HG03139 (cell line): ENCODE results near the gene TSC22D1.

Experiments
- ATAC-seq: cut with Tn5 transposase; IDR thresholded peaks from one replicate; pipeline ENCODE4 v1.9.1; 2021; ENCODE audit not compliant: unreplicated experiment

The TSC22D1 gene

DNA sequence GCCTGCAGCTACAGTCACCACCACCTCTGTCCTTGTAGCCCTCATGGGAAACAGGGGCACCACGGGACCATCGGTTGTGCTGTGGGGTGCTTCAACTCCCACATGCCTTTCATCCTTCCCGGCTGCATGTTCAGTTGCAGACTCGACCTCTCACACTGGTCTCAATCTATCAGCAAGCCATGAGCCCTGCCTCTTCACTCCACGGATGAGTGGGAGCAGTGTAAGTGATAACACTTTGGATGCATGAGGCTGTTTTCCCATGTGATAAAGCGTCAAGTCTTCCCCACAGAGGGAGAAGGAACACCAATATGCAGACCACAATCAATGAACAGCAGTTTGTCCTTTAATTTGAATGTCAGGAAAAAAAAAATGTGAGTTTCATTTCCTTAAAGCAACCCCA, 190.3 kb downstream of the TSC22D1 start:
- ATAC-seq: no peak

DNA sequence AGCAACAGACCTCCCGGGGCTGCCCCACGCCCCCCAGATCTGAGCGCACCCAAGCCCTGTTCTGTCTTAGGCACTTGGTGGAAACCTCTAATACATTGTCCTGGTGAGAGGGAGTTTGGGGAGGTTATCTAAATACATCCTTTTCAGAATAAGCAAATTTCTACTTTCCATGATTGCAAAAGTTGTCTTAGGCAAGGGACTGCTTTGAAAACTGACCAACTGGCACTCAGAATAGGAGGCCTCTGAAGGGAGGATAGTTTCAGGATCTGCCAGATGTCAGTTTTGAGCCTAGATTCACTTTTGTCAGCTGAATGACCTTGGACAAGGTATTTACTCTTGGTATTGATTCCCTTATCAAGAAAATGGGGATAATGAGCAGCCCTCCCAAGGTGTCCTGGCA, 190.7 kb downstream of the TSC22D1 start:
- ATAC-seq: no peak

DNA sequence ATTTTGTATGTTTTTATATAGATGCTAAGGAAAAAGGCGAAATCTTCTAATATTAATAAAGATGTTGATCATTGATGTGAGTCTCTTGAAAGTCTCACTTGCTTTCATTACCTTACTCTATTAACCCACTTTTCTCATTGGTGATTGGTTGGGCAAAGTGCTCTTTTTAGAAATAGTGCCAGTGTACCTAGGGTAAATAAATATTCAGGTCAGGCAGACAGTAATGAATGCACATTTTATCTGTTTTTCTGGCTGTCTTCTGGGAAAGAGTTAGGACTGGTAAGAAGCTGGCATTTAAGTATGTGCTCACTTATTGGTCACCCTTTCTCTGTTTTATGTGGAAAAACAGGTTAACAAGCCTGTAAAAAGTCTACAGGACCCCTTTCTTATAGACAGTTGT, 191.4 kb downstream of the TSC22D1 start:
- no peak for ATAC-seq

DNA sequence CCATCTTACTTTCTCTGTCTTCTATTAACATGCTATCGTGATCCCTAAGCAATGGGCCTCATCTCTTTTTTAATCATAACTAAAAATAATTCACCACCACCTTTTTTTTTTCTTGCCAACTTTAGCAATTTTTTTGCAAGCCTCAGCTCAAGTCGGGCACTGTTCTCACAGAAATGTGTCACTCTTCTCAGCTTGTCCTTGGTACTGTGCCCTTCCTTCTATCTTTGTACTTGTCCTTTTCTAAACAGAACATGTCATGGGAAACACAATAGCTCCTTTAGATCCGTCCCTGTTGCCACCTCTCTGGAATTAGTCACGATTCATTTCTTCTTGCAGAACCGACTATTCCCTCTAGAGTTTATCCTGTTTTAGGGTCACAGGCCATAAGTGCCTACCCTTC, 192.2 kb downstream of the TSC22D1 start:
- ATAC-seq: no peak

DNA sequence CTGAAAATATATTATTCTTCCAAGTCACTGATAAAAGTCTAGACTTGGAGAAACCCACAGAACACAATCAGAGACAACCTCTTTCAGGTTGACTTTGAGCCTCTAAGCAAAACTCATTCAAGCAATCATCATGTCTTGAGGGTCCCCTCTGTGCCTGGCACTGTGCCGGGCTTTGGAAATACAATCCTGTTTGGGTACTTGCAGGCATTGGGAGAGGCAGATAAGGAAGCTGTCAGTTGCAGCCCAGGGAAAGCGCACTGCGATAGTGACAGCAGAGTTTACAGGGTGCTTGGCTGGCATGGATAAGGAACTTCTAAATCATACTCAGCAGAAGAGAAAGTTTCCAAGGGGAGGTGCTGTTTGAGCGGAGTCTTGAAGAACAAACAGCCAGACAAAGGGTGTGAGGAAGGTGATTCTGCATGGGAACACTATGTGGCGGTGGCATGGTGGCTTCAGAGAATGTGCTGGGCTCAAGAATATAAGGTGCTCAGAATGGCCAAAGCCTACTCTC, 193.4 kb downstream of the TSC22D1 start:
- ATAC-seq: no peak
